A673 (cell line): ENCODE data around the gene ANXA4.

Source experiments
- EZH2 ChIP-seq: fragments of 200-600 bp; sonication (generic); IDR thresholded peaks from 2 replicates; pipeline ENCODE4 v1.6.1; 2017; ENCODE audit warnings: borderline replicate concordance, low read depth, mild to moderate bottlenecking, mixed read lengths, antibody characterized with exemption, low read length; ENCODE audit not compliant: poor library complexity, severe bottlenecking
- TF ChIP-seq, protein P1 (sequence below): fragments of 300-800, 200-600 bp; sonication (generic); conservative IDR thresholded peaks from 2 replicates; pipeline ENCODE4 v1.5.1; 2017; ENCODE audit warnings: low read depth, mild to moderate bottlenecking, antibody characterized with exemption, low read length, moderate library complexity, mixed read lengths

DNA sequence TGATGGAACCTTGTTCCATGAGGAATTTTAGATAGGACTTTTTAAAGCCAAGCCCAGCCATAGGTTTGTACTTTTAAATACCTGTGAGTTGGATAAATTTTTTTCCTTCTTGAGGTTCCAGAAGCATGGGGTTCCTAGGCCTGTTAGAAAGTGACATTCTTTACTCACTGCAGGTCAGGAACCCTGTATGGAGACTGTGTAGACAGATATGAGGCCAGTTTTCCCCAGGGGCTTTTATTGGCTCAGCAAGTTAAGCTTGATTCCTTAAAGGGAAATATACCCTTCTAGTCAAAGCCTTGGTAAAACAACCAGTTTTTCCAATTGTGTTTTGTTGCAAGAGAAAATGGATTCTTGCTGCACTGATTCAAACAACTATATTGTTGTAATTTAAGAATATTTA is 49.1 kb downstream of the ANXA4 start:
- TF ChIP-seq, protein P1, sequence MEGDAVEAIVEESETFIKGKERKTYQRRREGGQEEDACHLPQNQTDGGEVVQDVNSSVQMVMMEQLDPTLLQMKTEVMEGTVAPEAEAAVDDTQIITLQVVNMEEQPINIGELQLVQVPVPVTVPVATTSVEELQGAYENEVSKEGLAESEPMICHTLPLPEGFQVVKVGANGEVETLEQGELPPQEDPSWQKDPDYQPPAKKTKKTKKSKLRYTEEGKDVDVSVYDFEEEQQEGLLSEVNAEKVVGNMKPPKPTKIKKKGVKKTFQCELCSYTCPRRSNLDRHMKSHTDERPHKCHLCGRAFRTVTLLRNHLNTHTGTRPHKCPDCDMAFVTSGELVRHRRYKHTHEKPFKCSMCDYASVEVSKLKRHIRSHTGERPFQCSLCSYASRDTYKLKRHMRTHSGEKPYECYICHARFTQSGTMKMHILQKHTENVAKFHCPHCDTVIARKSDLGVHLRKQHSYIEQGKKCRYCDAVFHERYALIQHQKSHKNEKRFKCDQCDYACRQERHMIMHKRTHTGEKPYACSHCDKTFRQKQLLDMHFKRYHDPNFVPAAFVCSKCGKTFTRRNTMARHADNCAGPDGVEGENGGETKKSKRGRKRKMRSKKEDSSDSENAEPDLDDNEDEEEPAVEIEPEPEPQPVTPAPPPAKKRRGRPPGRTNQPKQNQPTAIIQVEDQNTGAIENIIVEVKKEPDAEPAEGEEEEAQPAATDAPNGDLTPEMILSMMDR, result no peak
- TF ChIP-seq EZH2, result no peak
